ENCODE results near the gene WDR70. TPM values are rescaled to one million over a fixed set of nuclear protein-coding genes. Genes with fewer than 3 reads are reported as not detected.

The WDR70 gene
- total RNA-seq, 4 donors from 2014 or later: 20.0 to 60.0 (median 23.0) TPM

DNA sequence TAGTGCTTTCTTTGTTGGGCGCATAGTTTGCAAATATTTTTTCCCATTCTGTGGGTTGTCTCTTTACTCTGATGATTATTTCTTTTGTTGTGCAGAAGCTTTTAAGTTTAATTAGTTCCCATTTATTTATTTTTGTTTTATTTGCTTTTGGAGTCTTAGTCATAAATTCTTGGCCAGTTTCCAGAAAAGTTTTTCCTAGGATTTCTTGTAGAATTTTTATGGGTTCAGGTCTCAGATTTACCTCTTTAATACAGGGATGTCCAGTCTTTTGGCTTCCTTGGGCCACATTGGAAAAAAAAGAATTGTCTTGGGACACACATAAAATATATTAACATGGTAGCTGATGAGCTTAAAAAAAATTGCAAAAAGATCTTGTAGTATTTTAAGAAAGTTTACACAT is 122.0 kb downstream of the WDR70 start:
- H3K4me1 ChIP-seq: no peaks in the 10 kb centered on the region
- 88% methylated on average over 1 of the region's 1 CpG for WGBS
- H3K27ac ChIP-seq: no peak overlapping the region

GRCh38 chr5:37506241-37506640 is 127.1 kb downstream of the WDR70 start:
- H3K9me3 ChIP-seq: no peaks in the 10 kb centered on the region
- no peak for DNase-seq (ENCODE audit: low spot score in 2 of 2)
- no peaks in the 10 kb centered on the region for H3K27me3 ChIP-seq
- no peak overlapping the region for H3K27ac ChIP-seq
- no peaks in the 10 kb centered on the region for H3K4me1 ChIP-seq
- 98% methylated on average over 3 of the region's 3 CpGs for WGBS
- H3K4me3 ChIP-seq: no peak overlapping the region
- H3K36me3 ChIP-seq: no peaks in the 10 kb centered on the region
- TF ChIP-seq POLR2AphosphoS5 (IDR thresholded peaks at IDR 0.05) (no peak), EP300 (IDR thresholded peaks at IDR 0.05) (no peak), CTCF (IDR thresholded peaks at IDR 0.05) (no peak), POLR2A (IDR thresholded peaks at IDR 0.05) (no peak)

More for the DNA sequence above, 122.0 kb downstream of the WDR70 start:
- TF ChIP-seq EP300 (IDR thresholded peaks at IDR 0.05): no peak
- Histone ChIP-seq H3K36me3 (peaks cover 7% of the 10 kb centered on the region), H3K27me3 (no peaks in the 10 kb centered on the region), H3K9me3 (no peaks in the 10 kb centered on the region), H3K4me3 (no peak overlapping the region)
- no peak for DNase-seq (ENCODE audit: low spot score in 2 of 2)

GRCh38 chr5:37506722-37507121 is 127.6 kb downstream of the WDR70 start:
- Histone ChIP-seq H3K27me3 (no peaks in the 10 kb centered on the region), H3K4me3 (no peak overlapping the region), H3K27ac (no peak overlapping the region), H3K4me1 (no peaks in the 10 kb centered on the region), H3K9me3 (no peaks in the 10 kb centered on the region), H3K36me3 (no peaks in the 10 kb centered on the region)
- DNase-seq (ENCODE audit: low spot score in 2 of 2): no peak
- no peak for TF ChIP-seq POLR2A (IDR thresholded peaks at IDR 0.05)
- TF ChIP-seq EP300 (IDR thresholded peaks at IDR 0.05): no peak
- TF ChIP-seq CTCF (IDR thresholded peaks at IDR 0.05): no peak
- no peak for TF ChIP-seq POLR2AphosphoS5 (IDR thresholded peaks at IDR 0.05)
- WGBS: 96% methylated on average over 5 of the region's 5 CpGs

- H3K4me3 ChIP-seq: no peak overlapping the region
- no peaks in the 10 kb centered on the region for H3K27me3 ChIP-seq
- H3K9me3 ChIP-seq: no peaks in the 10 kb centered on the region
- H3K4me1 ChIP-seq: no peaks in the 10 kb centered on the region
- TF ChIP-seq CTCF (IDR thresholded peaks at IDR 0.05) (no peak), POLR2AphosphoS5 (IDR thresholded peaks at IDR 0.05) (no peak), POLR2A (IDR thresholded peaks at IDR 0.05) (no peak), EP300 (IDR thresholded peaks at IDR 0.05) (no peak)
- DNase-seq (ENCODE audit: low spot score in 2 of 2): no peak
- 98% methylated on average over 1 of the region's 1 CpG for WGBS
- H3K27ac ChIP-seq: no peak overlapping the region
- no peaks in the 10 kb centered on the region for H3K36me3 ChIP-seq
Measured at GRCh38 chr5:37511646-37512045, 132.5 kb downstream of the WDR70 start.

DNA sequence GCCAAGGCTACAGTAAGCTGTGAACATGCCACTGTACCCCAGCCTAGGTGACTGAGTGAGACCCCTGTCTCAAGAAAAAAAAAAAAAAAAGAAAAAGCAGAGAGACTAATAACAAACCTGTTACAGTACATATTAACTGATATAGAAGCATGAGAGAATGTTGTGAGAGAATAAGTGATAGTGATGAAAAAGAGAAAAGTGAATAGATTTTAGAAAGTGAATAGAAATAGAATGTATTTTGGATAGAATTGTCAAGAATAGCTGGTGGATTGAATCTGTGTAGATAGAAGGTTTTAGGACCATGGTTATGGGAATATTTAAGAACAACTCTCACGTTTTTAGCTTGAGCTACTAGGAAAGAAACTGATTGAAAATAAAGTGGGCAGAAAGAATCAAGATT is 135.8 kb downstream of the WDR70 start:
- H3K9me3 ChIP-seq: no peaks in the 10 kb centered on the region
- 96% methylated on average over 1 of the region's 1 CpG for WGBS

More for the DNA sequence above, 135.8 kb downstream of the WDR70 start:
- Histone ChIP-seq H3K36me3 (peaks cover 13% of the 10 kb centered on the region), H3K4me1 (no peaks in the 10 kb centered on the region), H3K4me3 (no peak overlapping the region), H3K27me3 (no peaks in the 10 kb centered on the region), H3K27ac (no peak overlapping the region)
- TF ChIP-seq POLR2AphosphoS5 (IDR thresholded peaks at IDR 0.05) (no peak), CTCF (IDR thresholded peaks at IDR 0.05) (no peak), EP300 (IDR thresholded peaks at IDR 0.05) (no peak)
- no peak for DNase-seq (ENCODE audit: low spot score in 2 of 2)

Measured in suprapubic skin (tissue), 4 donors.